Uterus (tissue), 2 donors: ENCODE data around the gene HMGB4.

Source experiments
- POLR2A ChIP-seq, 2 donors: fragments of 450-650 bp; IDR thresholded peaks; one replicate each; pipeline ENCODE4 v1.6.1; 2016; ENCODE audit warnings: antibody characterized with exemption in 2 of 2, mild to moderate bottlenecking in 1 of 2, moderate library complexity in 1 of 2
- TF ChIP-seq, protein P1 (sequence below), 4 experiments: fragments of 200-600 bp in 2 of 4; fragments of 450-650 bp in 2 of 4; sonication (generic) in 2 of 4; IDR thresholded peaks; one replicate each; pipeline ENCODE4 v1.5.1; 2016 to 2019; ENCODE audit warnings: antibody characterized with exemption in 4 of 4, mild to moderate bottlenecking in 2 of 4, moderate library complexity in 1 of 4

GRCh38 chr1:33814166-33814565, 49.7 kb upstream of the HMGB4 start:
- TF ChIP-seq POLR2A (IDR thresholded peaks at IDR 0.05), result no peak
- TF ChIP-seq, protein P1, sequence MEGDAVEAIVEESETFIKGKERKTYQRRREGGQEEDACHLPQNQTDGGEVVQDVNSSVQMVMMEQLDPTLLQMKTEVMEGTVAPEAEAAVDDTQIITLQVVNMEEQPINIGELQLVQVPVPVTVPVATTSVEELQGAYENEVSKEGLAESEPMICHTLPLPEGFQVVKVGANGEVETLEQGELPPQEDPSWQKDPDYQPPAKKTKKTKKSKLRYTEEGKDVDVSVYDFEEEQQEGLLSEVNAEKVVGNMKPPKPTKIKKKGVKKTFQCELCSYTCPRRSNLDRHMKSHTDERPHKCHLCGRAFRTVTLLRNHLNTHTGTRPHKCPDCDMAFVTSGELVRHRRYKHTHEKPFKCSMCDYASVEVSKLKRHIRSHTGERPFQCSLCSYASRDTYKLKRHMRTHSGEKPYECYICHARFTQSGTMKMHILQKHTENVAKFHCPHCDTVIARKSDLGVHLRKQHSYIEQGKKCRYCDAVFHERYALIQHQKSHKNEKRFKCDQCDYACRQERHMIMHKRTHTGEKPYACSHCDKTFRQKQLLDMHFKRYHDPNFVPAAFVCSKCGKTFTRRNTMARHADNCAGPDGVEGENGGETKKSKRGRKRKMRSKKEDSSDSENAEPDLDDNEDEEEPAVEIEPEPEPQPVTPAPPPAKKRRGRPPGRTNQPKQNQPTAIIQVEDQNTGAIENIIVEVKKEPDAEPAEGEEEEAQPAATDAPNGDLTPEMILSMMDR (IDR thresholded peaks at IDR 0.05), result no peak
